HL-60 (cell line): ENCODE measurements around the gene SMARCB1.

Source experiments
- DNase-seq, 2 experiments: peaks; one replicate each; pipeline ENCODE4 v3.0.0-alpha.2; 2010 to 2020; ENCODE audit warnings: low read depth in 1 of 2, low spot score in 1 of 2
- H3K27ac ChIP-seq: fragments of 250-450 bp; sonication (Bioruptor Pico); replicated peaks from 2 replicates; pipeline ENCODE4 v1.5.1; 2020; ENCODE audit warnings: mild to moderate bottlenecking, moderate library complexity
- H3K27me3 ChIP-seq: fragments of 250-450 bp; sonication (Bioruptor Pico); 2 replicates; pipeline ENCODE4 v1.5.1; 2021; ENCODE audit warnings: mild to moderate bottlenecking, moderate library complexity; ENCODE audit not compliant: insufficient read depth, poor library complexity, severe bottlenecking
- H3K4me3 ChIP-seq: replicated peaks from 2 replicates; pipeline ENCODE4 v1.5.1; 2011; ENCODE audit warnings: mild to moderate bottlenecking, control low read depth, low read length; ENCODE audit not compliant: insufficient read depth
- GABPA ChIP-seq: IDR thresholded peaks from 2 replicates; pipeline ENCODE4 v1.6.1; 2012; ENCODE audit warnings: low read depth
- POLR2AphosphoS5 ChIP-seq: IDR thresholded peaks from 2 replicates; pipeline ENCODE4 v1.6.1; 2012; ENCODE audit warnings: low read depth
- REST ChIP-seq: IDR thresholded peaks from 2 replicates; pipeline ENCODE4 v1.6.1; 2012; ENCODE audit warnings: low read depth; ENCODE audit not compliant: insufficient replicate concordance
- SPI1 ChIP-seq: IDR thresholded peaks from 2 replicates; pipeline ENCODE4 v1.6.1; 2012; ENCODE audit warnings: low read depth, mild to moderate bottlenecking, borderline replicate concordance
- TF ChIP-seq, protein P1 (sequence below): IDR thresholded peaks from one replicate; pipeline ENCODE4 v1.5.1; 2011; ENCODE audit warnings: low read length, control low read depth, inconsistent platforms; ENCODE audit not compliant: insufficient read depth

SMARCB1 gene

DNA sequence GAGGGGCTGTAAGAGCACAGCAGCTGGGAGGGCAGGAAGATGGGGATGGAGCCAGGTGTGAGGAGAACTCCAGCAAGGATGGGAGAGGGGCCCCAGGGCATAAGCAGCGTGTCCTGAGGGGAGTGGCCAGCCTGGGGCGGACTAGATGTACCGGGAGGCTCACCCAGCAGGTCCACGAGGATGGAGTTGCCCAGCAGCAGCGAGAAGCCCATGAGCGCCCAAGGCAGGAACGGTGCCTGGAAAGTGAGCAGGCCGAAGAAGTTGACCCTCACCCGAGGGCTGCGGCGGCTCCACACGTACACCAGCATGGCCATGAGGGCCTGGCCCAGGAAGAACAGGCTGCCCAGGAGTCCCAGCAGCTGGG lies 50.7 kb downstream of the SMARCB1 start:
- no peak for DNase-seq
- TF ChIP-seq POLR2AphosphoS5 (no peak; the same call in 1 of the 2 replicates), GABPA (no peak), REST (no peak), SPI1 (no peak)
- TF ChIP-seq, protein P1, sequence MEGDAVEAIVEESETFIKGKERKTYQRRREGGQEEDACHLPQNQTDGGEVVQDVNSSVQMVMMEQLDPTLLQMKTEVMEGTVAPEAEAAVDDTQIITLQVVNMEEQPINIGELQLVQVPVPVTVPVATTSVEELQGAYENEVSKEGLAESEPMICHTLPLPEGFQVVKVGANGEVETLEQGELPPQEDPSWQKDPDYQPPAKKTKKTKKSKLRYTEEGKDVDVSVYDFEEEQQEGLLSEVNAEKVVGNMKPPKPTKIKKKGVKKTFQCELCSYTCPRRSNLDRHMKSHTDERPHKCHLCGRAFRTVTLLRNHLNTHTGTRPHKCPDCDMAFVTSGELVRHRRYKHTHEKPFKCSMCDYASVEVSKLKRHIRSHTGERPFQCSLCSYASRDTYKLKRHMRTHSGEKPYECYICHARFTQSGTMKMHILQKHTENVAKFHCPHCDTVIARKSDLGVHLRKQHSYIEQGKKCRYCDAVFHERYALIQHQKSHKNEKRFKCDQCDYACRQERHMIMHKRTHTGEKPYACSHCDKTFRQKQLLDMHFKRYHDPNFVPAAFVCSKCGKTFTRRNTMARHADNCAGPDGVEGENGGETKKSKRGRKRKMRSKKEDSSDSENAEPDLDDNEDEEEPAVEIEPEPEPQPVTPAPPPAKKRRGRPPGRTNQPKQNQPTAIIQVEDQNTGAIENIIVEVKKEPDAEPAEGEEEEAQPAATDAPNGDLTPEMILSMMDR = no peak
- Histone ChIP-seq H3K27ac (no peak overlapping the region; the same call in 1 of the 2 replicates), H3K27me3 (no peaks in the 10 kb centered on the region), H3K4me3 (peak overlapping the region; percentile 64; the same call in 1 of the 2 replicates)

GRCh38 chr22:23837911-23838680 lies 51.3 kb downstream of the SMARCB1 start:
- DNase-seq = peak; percentile 60 to 72
- no peaks in the 10 kb centered on the region for H3K27me3 ChIP-seq
- TF ChIP-seq POLR2AphosphoS5 (no peak), SPI1 (peak; percentile 21; the same call in 1 of the 2 replicates)
- peak overlapping the region; percentile 64 for H3K4me3 ChIP-seq
- H3K27ac ChIP-seq = peak overlapping the region; percentile 80

DNA sequence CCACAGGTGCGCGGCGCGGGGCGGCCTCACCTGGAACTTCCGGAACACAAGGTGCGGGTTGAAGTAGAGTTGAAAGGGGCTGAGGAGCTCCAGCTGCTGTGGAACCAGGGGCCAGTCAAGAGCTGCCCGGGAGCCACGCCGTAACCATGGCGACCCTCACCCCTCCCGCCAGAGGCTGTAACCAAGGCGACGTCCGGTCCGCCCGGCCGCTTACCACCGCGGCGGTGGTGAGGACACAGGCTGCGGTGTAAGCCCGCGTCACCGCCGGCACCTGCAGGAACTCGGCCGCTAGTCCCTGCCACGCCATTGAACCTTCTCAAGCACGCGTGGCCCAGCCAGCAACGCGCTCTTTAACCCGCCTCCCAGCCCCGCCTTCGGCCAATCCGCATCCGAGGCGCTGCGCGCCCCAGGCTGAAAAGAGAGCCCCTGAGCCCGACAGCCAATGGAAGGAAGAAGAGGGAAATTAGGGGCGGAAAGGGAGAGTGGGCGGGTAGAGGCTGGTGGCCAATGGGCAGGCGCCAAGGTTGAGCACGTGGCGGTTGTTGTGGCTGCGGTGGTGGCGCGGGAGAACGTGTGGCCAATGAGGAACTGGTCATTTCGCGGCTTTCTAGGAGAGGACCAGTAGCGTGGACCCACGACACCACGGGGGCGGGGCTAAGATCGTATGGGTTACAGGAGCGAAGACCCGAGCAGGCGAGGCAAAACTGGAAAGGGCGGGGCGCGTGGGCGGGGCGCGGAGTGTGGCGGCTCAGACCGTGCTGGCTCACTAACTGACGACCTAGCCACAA lies 52.1 kb downstream of the SMARCB1 start, which contains the start of gene DERL3:
DERL3 (minus strand) TSS at position 326 of the 788 bp plus-strand sequence; CDS start at position 307, 19 bp downstream.
- TF ChIP-seq POLR2AphosphoS5 = peak; percentile 73
- TF ChIP-seq SPI1 = peak; percentile 56; the same call in 1 of the 2 replicates
- TF ChIP-seq REST = no peak
- H3K4me3 ChIP-seq = peak within 1 kb of the TSS; percentile 64
- H3K27me3 ChIP-seq = no peaks in the 10 kb centered on the region
- peak; percentile 100 for DNase-seq
- peak within 1 kb of the TSS; percentile 80 for H3K27ac ChIP-seq

GRCh38 chr22:23840026-23840425 lies 53.3 kb downstream of the SMARCB1 start:
- Histone ChIP-seq H3K4me3 (no peak overlapping the region), H3K27me3 (no peaks in the 10 kb centered on the region), H3K27ac (no peak overlapping the region)
- TF ChIP-seq SPI1 = no peak
- no peak for DNase-seq

- DNase-seq = no peak
- TF ChIP-seq GABPA (no peak), REST (no peak), SPI1 (no peak), POLR2AphosphoS5 (no peak)
- TF ChIP-seq, protein P1 = no peak
- no peak overlapping the region for H3K27ac ChIP-seq
- no peak overlapping the region for H3K4me3 ChIP-seq
- H3K27me3 ChIP-seq = no peaks in the 10 kb centered on the region
These were observed 54.5 kb downstream of the SMARCB1 start for GRCh38 chr22:23841292-23841691.
